IPS DF 6.9 (cell line): ENCODE data around the gene PLSCR4.
A peak's percentile ranks its signal among the peaks of the same experiment; 100 is the strongest.

Experiments used
- DNase-seq: peaks from one replicate; pipeline ENCODE4 v3.0.0-alpha.2; 2013; ENCODE audit warnings: low read depth, low spot score
- H3K27ac ChIP-seq: one replicate; pipeline ENCODE4 v1.5.1; 2013; ENCODE audit warnings: low read length, control low read depth
- H3K27me3 ChIP-seq: 2 replicates; pipeline ENCODE4 v1.6.1; 2013; ENCODE audit warnings: mild to moderate bottlenecking, low read length; ENCODE audit not compliant: control insufficient read depth, insufficient read depth
- H3K36me3 ChIP-seq: 2 replicates; pipeline ENCODE4 v1.6.1; 2013; ENCODE audit warnings: low read length; ENCODE audit not compliant: control insufficient read depth, insufficient read depth
- H3K4me1 ChIP-seq: 2 replicates; pipeline ENCODE4 v1.6.1; 2013; ENCODE audit warnings: low read length; ENCODE audit not compliant: control insufficient read depth, insufficient read depth
- H3K4me3 ChIP-seq: 2 replicates; pipeline ENCODE4 v1.5.1; 2013; ENCODE audit warnings: mild to moderate bottlenecking, low read length
- H3K9me3 ChIP-seq: 2 replicates; pipeline ENCODE4 v1.6.1; 2013; ENCODE audit warnings: low read length, inconsistent platforms; ENCODE audit not compliant: control insufficient read depth, insufficient read depth
- WGBS: extraction: QIAGEN DNeasy Blood & Tissue Kit; methylation state at CpG from one replicate; pipeline ENCODE4 v1.1.7; 2013; ENCODE audit warnings: mixed read lengths, missing lambda C conversion rate; ENCODE audit not compliant: insufficient read length, insufficient coverage; 5-methylcytosine and 5-hydroxymethylcytosine counted together

Gene PLSCR4

DNA sequence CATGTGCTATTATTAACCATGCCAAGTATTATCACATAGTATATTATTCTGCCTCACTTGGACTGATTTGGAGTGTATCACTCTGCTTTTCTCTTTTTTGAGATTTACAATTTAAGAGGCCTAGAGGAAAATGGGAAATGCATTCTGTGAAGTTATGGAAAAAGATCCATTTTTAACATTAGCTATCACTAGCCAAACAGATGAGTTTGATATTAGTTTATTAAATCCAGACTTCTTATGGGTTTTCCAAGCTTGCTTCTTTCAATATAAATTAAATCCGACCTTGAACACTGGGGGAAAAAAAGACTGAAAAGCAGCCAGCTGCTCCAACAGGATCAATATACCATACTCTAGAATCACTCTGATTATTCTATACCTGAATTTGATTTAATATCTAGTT, 59.9 kb downstream of the PLSCR4 start:
- no peak for DNase-seq
- no peaks in the 10 kb centered on the region for H3K36me3 ChIP-seq
- no peak overlapping the region for H3K4me3 ChIP-seq
- H3K4me1 ChIP-seq: no peaks in the 10 kb centered on the region
- H3K27me3 ChIP-seq: no peaks in the 10 kb centered on the region
- no peak overlapping the region for H3K27ac ChIP-seq
- no CpG with 5 or more reads among the region's 1 CpG for WGBS
- H3K9me3 ChIP-seq: no peaks in the 10 kb centered on the region

DNA sequence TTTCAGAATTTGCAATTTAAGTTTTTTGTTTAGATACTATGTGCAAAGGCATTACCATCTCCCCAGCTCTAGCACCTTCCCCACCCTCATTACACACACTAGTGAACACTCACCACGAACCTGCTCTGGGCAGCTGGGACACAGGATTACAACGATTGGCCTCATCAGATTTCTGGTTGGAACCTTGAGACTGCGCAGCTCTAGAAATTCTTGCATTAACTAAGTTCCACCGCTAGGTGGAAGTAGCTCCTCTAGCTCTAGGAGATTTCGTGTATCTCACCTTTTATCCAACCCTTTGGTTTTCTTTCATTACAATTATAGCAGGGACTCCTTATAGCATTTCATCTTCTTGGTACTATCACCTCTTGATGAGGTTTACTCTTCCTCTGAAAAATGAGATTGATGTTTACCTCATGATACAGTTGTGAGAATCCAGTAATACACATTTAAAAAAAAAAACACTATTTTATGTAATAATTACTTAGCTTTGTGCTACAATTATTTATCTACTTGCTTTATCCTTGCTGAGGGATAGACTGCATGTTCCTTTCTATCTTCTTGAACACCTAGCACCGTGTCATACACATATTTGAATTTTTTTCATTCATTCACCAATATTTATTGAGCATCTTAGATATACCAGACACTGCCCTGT, 61.3 kb downstream of the PLSCR4 start:
- H3K27me3 ChIP-seq: no peaks in the 10 kb centered on the region
- H3K4me1 ChIP-seq: no peaks in the 10 kb centered on the region
- H3K27ac ChIP-seq: no peak overlapping the region
- no peaks in the 10 kb centered on the region for H3K36me3 ChIP-seq
- no peaks in the 10 kb centered on the region for H3K9me3 ChIP-seq
- DNase-seq: peak; percentile 43
- no peak overlapping the region for H3K4me3 ChIP-seq
- no CpG with 5 or more reads among the region's 6 CpGs for whole genome bisulfite sequencing

DNA sequence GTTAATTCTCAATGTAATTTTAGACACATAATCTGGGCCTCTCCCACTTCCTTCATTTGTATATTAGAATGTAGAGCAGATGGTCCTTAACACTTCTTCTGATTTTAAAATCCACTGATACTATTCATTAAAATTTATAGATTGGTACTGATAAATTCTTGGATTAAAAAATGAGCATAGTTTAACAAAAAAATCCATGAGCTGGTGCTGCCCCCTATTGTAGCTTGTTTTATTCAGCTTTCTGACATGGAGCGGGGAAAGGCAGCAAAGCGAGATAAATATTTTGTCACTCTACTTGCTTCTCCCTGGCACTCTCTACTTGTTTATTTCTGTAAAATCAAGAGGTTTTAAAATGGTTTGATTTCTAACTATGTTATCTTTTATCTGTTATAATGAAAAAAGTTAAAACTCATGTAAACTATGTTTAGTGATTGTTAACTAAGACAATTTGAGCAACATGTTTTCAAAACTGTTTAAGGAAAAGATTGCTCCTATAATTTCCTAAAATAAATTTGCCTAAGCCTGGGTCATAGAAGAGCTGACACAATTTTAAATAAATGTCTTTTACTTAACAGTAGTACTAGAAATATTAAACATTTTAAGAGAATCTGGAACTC, 63.5 kb downstream of the PLSCR4 start:
- H3K9me3 ChIP-seq: no peaks in the 10 kb centered on the region
- no peak for DNase-seq
- H3K36me3 ChIP-seq: no peaks in the 10 kb centered on the region
- H3K27me3 ChIP-seq: no peaks in the 10 kb centered on the region
- H3K27ac ChIP-seq: no peak overlapping the region
- no CpG with 5 or more reads among the region's 2 CpGs for WGBS
- no peaks in the 10 kb centered on the region for H3K4me1 ChIP-seq
- no peak overlapping the region for H3K4me3 ChIP-seq

DNA sequence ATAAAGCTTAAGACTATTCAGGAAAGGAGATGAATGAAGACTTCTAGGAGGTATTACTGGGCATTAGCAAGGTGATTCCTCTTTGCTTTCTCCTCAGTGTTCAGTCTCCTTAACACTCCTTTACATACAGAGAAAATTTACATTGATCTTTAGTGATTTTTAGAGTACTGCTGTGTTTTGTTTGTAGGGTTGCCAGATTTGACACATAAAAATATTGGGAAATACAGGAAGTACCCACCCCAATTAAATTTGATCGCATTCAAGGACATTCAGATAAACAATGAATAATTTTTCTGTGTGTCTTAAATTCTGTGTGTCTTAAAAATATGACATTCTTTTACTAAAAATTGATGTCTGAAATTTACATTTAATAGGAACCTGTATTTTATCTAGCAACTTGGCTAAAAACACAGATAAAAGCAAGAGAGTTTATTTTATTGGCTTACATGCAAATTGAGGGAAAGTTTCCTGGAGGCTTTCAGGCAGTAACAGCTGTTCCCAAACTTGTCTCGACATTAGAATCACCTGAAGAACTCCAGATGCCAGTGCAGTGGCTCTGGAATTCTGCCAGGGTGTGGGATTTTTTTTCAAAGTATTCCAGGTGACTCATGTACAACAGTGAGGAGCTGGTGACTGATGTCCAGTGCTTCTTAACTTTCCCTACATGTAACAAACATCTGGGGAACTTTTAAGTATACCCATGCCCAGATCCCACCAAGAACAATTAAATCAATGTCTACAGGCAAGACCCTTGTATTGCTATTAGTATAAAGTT, 66.5 kb downstream of the PLSCR4 start:
- Histone ChIP-seq H3K36me3 (no peaks in the 10 kb centered on the region), H3K4me1 (no peaks in the 10 kb centered on the region), H3K27me3 (no peaks in the 10 kb centered on the region), H3K9me3 (no peaks in the 10 kb centered on the region), H3K4me3 (no peak overlapping the region), H3K27ac (no peak overlapping the region)
- DNase-seq: no peak
- no CpG with 5 or more reads among the region's 2 CpGs for WGBS

DNA sequence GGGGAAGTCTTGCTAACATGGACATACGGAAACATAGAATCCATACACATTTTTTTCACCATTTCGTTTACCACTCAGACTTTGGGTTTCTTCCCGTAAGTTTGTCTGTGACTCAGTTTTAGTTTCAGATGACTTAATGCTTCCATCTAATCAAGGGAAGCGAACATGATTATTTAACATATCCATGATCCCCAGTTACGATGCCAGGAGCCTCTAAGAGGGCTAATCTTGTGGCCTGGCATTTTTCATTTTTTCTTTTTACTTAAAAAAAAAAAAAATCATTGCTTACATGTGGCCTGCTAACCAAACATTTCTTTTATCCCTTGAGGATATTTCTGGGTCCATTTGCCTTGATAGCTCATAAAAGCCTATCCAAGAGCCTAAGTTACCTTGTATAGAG, 69.7 kb downstream of the PLSCR4 start:
- Histone ChIP-seq H3K4me1 (no peaks in the 10 kb centered on the region), H3K27me3 (no peaks in the 10 kb centered on the region), H3K4me3 (no peak overlapping the region), H3K27ac (no peak overlapping the region), H3K36me3 (no peaks in the 10 kb centered on the region), H3K9me3 (no peaks in the 10 kb centered on the region)
- WGBS: no CpG with 5 or more reads among the region's 5 CpGs
- no peak for DNase-seq

DNA sequence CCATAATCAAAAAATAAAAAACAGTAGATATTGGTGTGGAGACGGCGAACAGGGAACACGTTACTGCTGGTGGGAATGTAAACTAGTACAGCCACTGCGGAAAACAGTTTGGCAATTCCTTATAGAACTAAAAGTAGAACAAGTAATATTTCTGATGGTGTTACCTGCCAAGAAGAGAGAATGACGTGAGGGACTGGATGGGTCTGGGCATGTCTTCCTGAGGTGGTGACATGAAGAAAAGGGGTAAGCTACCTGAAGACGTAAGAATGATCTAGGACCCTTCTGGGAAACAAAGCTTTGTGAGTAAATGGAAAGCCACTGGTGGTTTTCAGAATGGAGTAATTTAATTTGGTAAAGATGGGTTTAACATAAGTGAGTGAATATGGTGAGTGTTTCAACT, 70.5 kb downstream of the PLSCR4 start:
- Histone ChIP-seq H3K4me3 (no peak overlapping the region), H3K27ac (no peak overlapping the region)
- WGBS: no CpG with 5 or more reads among the region's 6 CpGs

DNA sequence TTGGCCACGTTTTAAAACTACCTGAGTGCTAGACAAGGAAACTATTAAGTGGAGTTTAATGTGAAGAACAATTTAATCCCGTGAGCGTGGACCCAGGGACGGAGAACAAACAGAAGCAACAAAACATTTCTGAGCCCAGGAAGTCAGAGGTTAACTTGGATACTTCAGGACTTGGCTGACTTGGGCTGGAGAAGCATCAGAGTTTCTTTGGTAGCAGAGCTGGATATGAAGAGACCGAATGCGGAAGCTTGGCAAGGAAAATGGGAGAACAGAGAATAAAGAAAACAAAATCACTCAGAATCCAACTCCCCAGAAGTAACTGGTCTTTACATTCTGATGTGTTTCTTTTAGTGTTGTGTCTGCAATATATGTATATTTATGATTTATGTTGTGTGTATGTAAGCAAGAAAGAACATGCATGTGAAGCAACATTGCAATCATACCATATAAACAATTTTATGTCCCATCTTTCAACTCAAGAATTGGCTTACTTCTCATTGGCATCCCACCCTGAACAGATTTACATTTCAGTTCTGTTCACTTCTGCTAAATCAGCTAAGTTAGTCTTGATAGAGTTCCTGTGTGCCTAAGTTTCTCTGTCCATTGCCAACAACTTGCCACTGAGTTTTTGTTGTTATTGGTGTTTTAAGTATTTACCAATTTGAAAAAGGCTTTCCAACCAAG, 72.8 kb downstream of the PLSCR4 start:
- H3K4me1 ChIP-seq: no peaks in the 10 kb centered on the region
- no peaks in the 10 kb centered on the region for H3K9me3 ChIP-seq
- H3K36me3 ChIP-seq: no peaks in the 10 kb centered on the region
- H3K27me3 ChIP-seq: no peaks in the 10 kb centered on the region
- H3K4me3 ChIP-seq: no peak overlapping the region
- no CpG with 5 or more reads among the region's 6 CpGs for WGBS
- DNase-seq: no peak
- no peak overlapping the region for H3K27ac ChIP-seq

More for the DNA sequence above, 70.5 kb downstream of the PLSCR4 start:
- Histone ChIP-seq H3K9me3 (no peaks in the 10 kb centered on the region), H3K36me3 (no peaks in the 10 kb centered on the region), H3K27me3 (no peaks in the 10 kb centered on the region), H3K4me1 (no peaks in the 10 kb centered on the region)
- DNase-seq: no peak

DNA sequence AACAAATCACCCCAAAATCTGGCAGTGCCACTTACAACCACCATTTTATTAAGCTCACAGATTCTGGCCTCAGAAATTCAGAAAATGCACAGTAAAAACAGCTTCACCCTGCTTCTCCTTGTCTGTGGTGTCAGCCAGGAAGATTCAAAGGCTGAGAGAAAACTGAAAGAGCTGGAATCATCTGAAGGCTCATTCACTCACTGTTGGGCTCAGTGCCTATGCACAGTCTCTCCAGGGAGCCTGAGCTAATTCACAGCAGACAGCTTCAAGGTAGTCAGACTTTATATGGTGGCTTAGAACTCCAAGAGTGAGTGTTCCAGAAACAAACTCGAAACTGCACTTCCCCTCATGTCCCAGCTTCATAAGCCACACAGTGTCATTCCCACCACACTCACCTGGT, 73.4 kb downstream of the PLSCR4 start:
- Histone ChIP-seq H3K27me3 (no peaks in the 10 kb centered on the region), H3K27ac (no peak overlapping the region), H3K36me3 (no peaks in the 10 kb centered on the region), H3K9me3 (no peaks in the 10 kb centered on the region), H3K4me3 (no peak overlapping the region), H3K4me1 (no peaks in the 10 kb centered on the region)
- no peak for DNase-seq
- WGBS: no CpG with 5 or more reads among the region's 1 CpG

DNA sequence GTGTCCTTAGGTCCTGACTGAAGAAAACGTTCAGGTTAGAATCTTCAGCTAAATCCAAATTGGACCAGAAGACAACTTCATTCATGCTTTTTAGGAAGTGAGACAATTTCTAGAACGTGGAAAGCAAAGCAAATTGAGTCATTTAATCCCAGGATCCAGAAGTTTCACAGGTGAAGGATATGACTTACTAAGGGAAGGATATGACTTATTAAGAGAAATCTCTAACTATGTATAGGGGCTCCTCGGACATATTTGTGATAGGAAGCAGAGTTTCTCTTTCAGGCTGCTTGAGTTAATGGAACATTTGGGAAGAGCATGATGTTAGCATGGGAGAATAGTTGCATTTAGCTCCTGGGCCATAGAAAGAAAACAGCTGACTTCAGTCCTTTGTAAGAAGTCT, 73.8 kb downstream of the PLSCR4 start:
- H3K9me3 ChIP-seq: no peaks in the 10 kb centered on the region
- no peaks in the 10 kb centered on the region for H3K27me3 ChIP-seq
- H3K4me1 ChIP-seq: no peaks in the 10 kb centered on the region
- no peak overlapping the region for H3K4me3 ChIP-seq
- no peak overlapping the region for H3K27ac ChIP-seq
- no CpG with 5 or more reads among the region's 3 CpGs for WGBS
- no peaks in the 10 kb centered on the region for H3K36me3 ChIP-seq
- DNase-seq: no peak

DNA sequence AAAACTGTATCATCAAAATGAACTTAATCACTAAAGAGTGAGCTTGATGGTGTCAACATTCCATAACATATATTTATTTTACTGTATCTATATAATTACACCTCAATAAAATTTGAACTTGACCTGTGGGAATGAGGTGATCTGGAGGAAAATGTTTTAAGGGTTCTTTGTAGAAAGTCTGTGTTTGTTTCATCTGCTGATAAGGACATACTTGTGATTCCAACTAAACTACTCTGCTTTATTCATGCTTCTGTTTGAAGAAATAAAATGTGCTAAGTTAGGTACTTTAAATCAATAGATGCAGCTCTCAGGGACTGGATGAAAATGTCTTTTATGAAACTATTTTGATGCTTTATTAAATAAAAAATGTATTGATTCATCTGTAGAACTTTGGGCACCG, 78.3 kb downstream of the PLSCR4 start:
- H3K27ac ChIP-seq: no peak overlapping the region
- no CpG with 5 or more reads among the region's 1 CpG for WGBS

More for the DNA sequence above, 78.3 kb downstream of the PLSCR4 start:
- no peak for DNase-seq
- Histone ChIP-seq H3K9me3 (no peaks in the 10 kb centered on the region), H3K4me3 (no peak overlapping the region), H3K27me3 (no peaks in the 10 kb centered on the region), H3K4me1 (no peaks in the 10 kb centered on the region), H3K36me3 (no peaks in the 10 kb centered on the region)
